GM12878 (cell line): ENCODE measurements around the gene BACE1-AS.

Experiments
- ATF2 ChIP-seq: IDR thresholded peaks from 2 replicates; pipeline ENCODE4 v1.6.1; 2012; ENCODE audit warnings: low read length, inconsistent platforms
- ATF7 ChIP-seq: fragments of 450-650 bp; IDR thresholded peaks from 2 replicates; pipeline ENCODE4 v1.6.1; 2016; ENCODE audit warnings: low read depth, mild to moderate bottlenecking
- CTCF ChIP-seq, 3 experiments: IDR thresholded peaks in 2 of 3; conservative IDR thresholded peaks in 1 of 3; 2 replicates each; pipeline ENCODE4 v1.5.1; 2011; ENCODE audit warnings: low read depth in 3 of 3, low read length in 3 of 3, mild to moderate bottlenecking in 3 of 3, control low read depth in 2 of 3, moderate library complexity in 2 of 3, inconsistent platforms in 1 of 3, mixed read lengths in 1 of 3; ENCODE audit not compliant: control insufficient read depth in 2 of 3, insufficient read depth in 1 of 3; ENCODE audit errors: extremely low read depth in 1 of 3
- REST ChIP-seq: IDR thresholded peaks from 2 replicates; pipeline ENCODE4 v1.6.1; 2012; ENCODE audit warnings: mild to moderate bottlenecking, low read depth, low read length

GRCh38 chr11:117337076-117337475 is 45.9 kb downstream of the BACE1-AS start:
- TF ChIP-seq CTCF (IDR thresholded peaks at IDR 0.05 in 2 of 3, conservative IDR thresholded peaks at IDR 0.05 in 1 of 3; ENCODE audit: control insufficient read depth in 2 of 3, extremely low read depth in 1 of 3, insufficient read depth in 1 of 3, low read depth in 3 of 3, low read length in 3 of 3) (no peak), ATF7 (no peak), ATF2 (no peak), REST (no peak)
